HCT116 (cell line): ENCODE results near the gene SENP1. TPM values are rescaled to one million over a fixed set of nuclear protein-coding genes. Genes with fewer than 3 reads are reported as not detected.

Experiments used
- ATAC-seq: fragments of 200-7000 bp; cut with Tn5 transposase; 2 replicates; pipeline ENCODE4 v1.9.1; 2020; ENCODE audit warnings: mild to moderate bottlenecking, moderate library complexity
- BruUV-seq: library from RNA; stranded (reverse); fragments of 400-500 nt; replicated peaks from 2 replicates; lab custom pipeline; 2021; lab: Mats Ljungman, UMichigan
- CTCF ChIA-PET: fragments of 300-600 bp; sonication (Branson Sonifier 250); formaldehyde crosslinking; loops from one replicate; lab custom pipeline; 2021; ENCODE audit warnings: antibody characterized with exemption; lab: Charles Lee
- POLR2A ChIA-PET: fragments of 300-600, 350-600 bp; sonication (Branson Sonifier 250); formaldehyde crosslinking; loops from one replicate; lab custom pipeline; 2021; ENCODE audit warnings: antibody characterized with exemption; lab: Charles Lee
- RAD21 ChIA-PET, 2 experiments: fragments of 300-600 bp; sonication (Branson Sonifier 250); formaldehyde crosslinking; loops; one replicate each; lab custom pipeline; 2023; ENCODE audit warnings: low total read pairs in 2 of 2; ENCODE audit not compliant: uncharacterized antibody in 2 of 2, unreplicated experiment in 2 of 2, low non-redundant PET in 1 of 2; lab: Charles Lee
- DNase-seq: peaks from one replicate; pipeline ENCODE4 v3.0.0-alpha.2; 2010; ENCODE audit warnings: low read depth, low spot score
- H2AFZ ChIP-seq: fragments of 200-600 bp; shearing (Covaris generic), sonication (generic); 2 replicates; pipeline ENCODE4 v1.6.1; 2017; ENCODE audit warnings: low read depth, mixed run types, mixed read lengths, antibody characterized with exemption, low read length; ENCODE audit not compliant: poor library complexity, severe bottlenecking
- H3K27ac ChIP-seq: 2 replicates; pipeline ENCODE4 v1.5.1; 2012; ENCODE audit warnings: low read depth, low read length
- H3K27me3 ChIP-seq: fragments of 200-600 bp; sonication (generic); 2 replicates; pipeline ENCODE4 v1.6.1; 2016; ENCODE audit warnings: mixed run types, low read length, mixed read lengths; ENCODE audit not compliant: insufficient read depth
- H3K36me3 ChIP-seq, 2 experiments: fragments of 200-500 bp in 1 of 2; fragments of 200-600 bp in 1 of 2; sonication (Bioruptor generic) in 1 of 2; sonication (generic) in 1 of 2; 2 replicates each; pipeline versions ENCODE4 v1.5.1 to v1.6.1; 2014 to 2016; ENCODE audit warnings: low read length in 2 of 2, inconsistent platforms in 1 of 2, mixed read lengths in 1 of 2, mixed run types in 1 of 2; ENCODE audit not compliant: insufficient read depth in 2 of 2, control insufficient read depth in 1 of 2
- H3K4me1 ChIP-seq, 2 experiments: fragments of 200-600 bp in 1 of 2; sonication (generic) in 1 of 2; 2 replicates each; pipeline versions ENCODE4 v1.5.1 to v1.6.1; 2012 to 2017; ENCODE audit warnings: low read length in 2 of 2, inconsistent platforms in 1 of 2, mild to moderate bottlenecking in 1 of 2, mixed read lengths in 1 of 2, mixed run types in 1 of 2, moderate library complexity in 1 of 2; ENCODE audit not compliant: insufficient read depth in 2 of 2, control insufficient read depth in 1 of 2
- H3K4me2 ChIP-seq: fragments of 200-600 bp; sonication (generic); 2 replicates; pipeline ENCODE4 v1.6.1; 2017; ENCODE audit warnings: mixed run types, low read length, mixed read lengths
- H3K4me3 ChIP-seq, 2 experiments: fragments of 200-600 bp in 1 of 2; sonication (generic) in 1 of 2; replicated peaks in 1 of 2; 2 replicates each; pipeline ENCODE4 v1.5.1; 2011 to 2016; ENCODE audit warnings: low read length in 2 of 2, control low read depth in 1 of 2, low read depth in 1 of 2, mild to moderate bottlenecking in 1 of 2, mixed read lengths in 1 of 2, mixed run types in 1 of 2
- H3K79me2 ChIP-seq: fragments of 200-600 bp; sonication (generic); 2 replicates; pipeline ENCODE4 v1.6.1; 2017; ENCODE audit warnings: mild to moderate bottlenecking, mixed run types, low read length, moderate library complexity, mixed read lengths; ENCODE audit not compliant: insufficient read depth
- H3K9ac ChIP-seq: fragments of 200-600 bp; sonication (generic); 2 replicates; pipeline ENCODE4 v1.6.1; 2016; ENCODE audit warnings: low read length, mixed read lengths
- H3K9me2 ChIP-seq: fragments of 200-600 bp; sonication (generic), shearing (Covaris generic); 2 replicates; pipeline ENCODE4 v1.6.1; 2017; ENCODE audit warnings: mixed run types, mild to moderate bottlenecking, moderate library complexity; ENCODE audit not compliant: insufficient read depth
- H3K9me3 ChIP-seq, 2 experiments: fragments of 200-500 bp in 1 of 2; fragments of 200-600 bp in 1 of 2; sonication (Bioruptor generic) in 1 of 2; sonication (generic) in 1 of 2; 2 replicates each; pipeline ENCODE4 v1.6.1; 2014 to 2017; ENCODE audit warnings: low read length in 2 of 2, mixed read lengths in 2 of 2, inconsistent platforms in 1 of 2, low read depth in 1 of 2, mild to moderate bottlenecking in 1 of 2, mixed run types in 1 of 2, moderate library complexity in 1 of 2; ENCODE audit not compliant: control insufficient read depth in 1 of 2, insufficient read depth in 1 of 2
- H4K20me1 ChIP-seq: fragments of 200-600 bp; sonication (generic), shearing (Covaris generic); 2 replicates; pipeline ENCODE4 v1.6.1; 2017; ENCODE audit warnings: mixed run types, mild to moderate bottlenecking, moderate library complexity; ENCODE audit not compliant: insufficient read depth
- EGR1 ChIP-seq: IDR thresholded peaks from 2 replicates; pipeline ENCODE4 v1.6.1; 2012; ENCODE audit warnings: low read depth
- EZH2 ChIP-seq: fragments of 200-600 bp; sonication (generic); IDR thresholded peaks from 2 replicates; pipeline ENCODE4 v1.6.1; 2017; ENCODE audit warnings: antibody characterized with exemption, mixed run types
- EZH2phosphoT487 ChIP-seq: fragments of 200-600 bp; IDR thresholded peaks from 2 replicates; pipeline ENCODE4 v1.6.1; 2018; ENCODE audit warnings: antibody characterized with exemption, borderline replicate concordance
- FOSL1 ChIP-seq: IDR thresholded peaks from 2 replicates; pipeline ENCODE4 v1.6.1; 2012; ENCODE audit warnings: low read depth
- POLR2AphosphoS5 ChIP-seq: IDR thresholded peaks from 2 replicates; pipeline ENCODE4 v1.6.1; 2011; ENCODE audit warnings: mild to moderate bottlenecking, low read depth, low read length, moderate library complexity
- RAD21 ChIP-seq: IDR thresholded peaks from 2 replicates; pipeline ENCODE4 v1.6.1; 2012; ENCODE audit warnings: low read depth, mild to moderate bottlenecking
- SIN3A ChIP-seq: IDR thresholded peaks from 2 replicates; pipeline ENCODE4 v1.6.1; 2012; ENCODE audit warnings: low read depth
- SP1 ChIP-seq: IDR thresholded peaks from 2 replicates; pipeline ENCODE4 v1.6.1; 2012; ENCODE audit warnings: low read depth
- ZFX ChIP-seq: fragments of 450-650 bp; IDR thresholded peaks from 2 replicates; pipeline ENCODE4 v1.6.1; 2017
- ZNF274 ChIP-seq: fragments of 200-500 bp; sonication (Bioruptor generic); IDR thresholded peaks from 2 replicates; pipeline ENCODE4 v1.6.1; 2014; ENCODE audit warnings: mild to moderate bottlenecking, low read depth, low read length, inconsistent platforms
- intact Hi-C: fragments of 100-400 bp; cut with micrococcal nuclease; formaldehyde crosslinking; loops from 2 replicates; pipeline ENCODE4 v1.10.0; 2022
- total RNA-seq: library from RNA; stranded (reverse); gene quantifications from one replicate; pipeline ENCODE4 v1.2.1, GENCODE V29; 2021; ENCODE audit not compliant: unreplicated experiment
- TF ChIP-seq, protein P1 (sequence below): IDR thresholded peaks from 2 replicates; pipeline ENCODE4 v1.6.1; 2012
- TF ChIP-seq, protein P2 (sequence below): IDR thresholded peaks from 2 replicates; pipeline ENCODE4 v1.6.1; 2011; ENCODE audit warnings: mild to moderate bottlenecking, low read length, moderate library complexity; ENCODE audit not compliant: insufficient replicate concordance; ENCODE audit errors: extremely low read depth
- TF ChIP-seq, protein P3 (sequence below): IDR thresholded peaks from 2 replicates; pipeline ENCODE4 v1.6.1; 2012
- TF ChIP-seq, protein P4 (sequence below), 3 experiments: fragments of 200-600 bp in 1 of 3; sonication (generic) in 1 of 3; IDR thresholded peaks in 2 of 3; conservative IDR thresholded peaks in 1 of 3; 2 replicates each; pipeline ENCODE4 v1.5.1; 2012 to 2017; ENCODE audit warnings: low read depth in 2 of 3, low read length in 2 of 3, antibody characterized with exemption in 1 of 3, borderline replicate concordance in 1 of 3, control low read depth in 1 of 3, mild to moderate bottlenecking in 1 of 3, mixed read lengths in 1 of 3, mixed run types in 1 of 3, moderate library complexity in 1 of 3; ENCODE audit not compliant: insufficient read depth in 1 of 3

Gene SENP1
- total RNA-seq, 1 experiment from 2014 or later: 17.7 TPM

DNA sequence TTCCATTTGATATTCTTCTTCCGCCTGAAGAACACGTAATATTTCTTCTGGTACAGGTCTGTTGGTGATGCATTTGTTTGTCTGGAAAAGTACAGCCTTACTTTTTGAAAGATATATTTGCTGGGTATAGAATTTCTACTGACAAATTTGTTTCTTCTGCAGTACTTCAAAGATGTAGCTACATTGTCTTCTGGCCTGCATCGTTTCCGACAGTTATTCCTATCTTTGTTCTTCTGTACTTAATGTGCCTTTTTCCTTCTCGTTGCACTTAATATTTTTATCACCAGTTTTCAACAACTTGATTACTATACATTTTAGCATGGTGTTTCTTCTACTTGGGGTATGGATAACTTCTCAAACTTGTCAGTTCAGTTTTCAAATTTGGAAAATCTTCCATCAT lies 47.1 kb downstream of the SENP1 start:
- Histone ChIP-seq H3K9ac (no peak overlapping the region), H3K4me3 (no peak overlapping the region), H3K9me2 (no peaks in the 10 kb centered on the region), H3K27me3 (no peaks in the 10 kb centered on the region), H3K4me1 (no peaks in the 10 kb centered on the region), H3K36me3 (peaks cover 27 to 50% of the 10 kb centered on the region in 2 experiments), H3K4me2 (no peak overlapping the region), H3K9me3 (peaks cover 0 to 5% of the 10 kb centered on the region in 2 experiments; a peak in 2 of 4 replicates), H3K79me2 (no peaks in the 10 kb centered on the region), H3K27ac (no peak overlapping the region), H4K20me1 (no peaks in the 10 kb centered on the region), H2AFZ (no peak overlapping the region)
- no peak for DNase-seq
- POLR2A ChIA-PET: no interaction called here
- RAD21 ChIA-PET: no interaction called here
- BruUV-seq: TSS peak; percentile 24
- CTCF ChIA-PET: no interaction called here
- ATAC-seq: no peak
- intact Hi-C loops: no loop called here
- TF ChIP-seq, protein P1, sequence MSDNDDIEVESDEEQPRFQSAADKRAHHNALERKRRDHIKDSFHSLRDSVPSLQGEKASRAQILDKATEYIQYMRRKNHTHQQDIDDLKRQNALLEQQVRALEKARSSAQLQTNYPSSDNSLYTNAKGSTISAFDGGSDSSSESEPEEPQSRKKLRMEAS: no peak
- TF ChIP-seq, protein P2, sequence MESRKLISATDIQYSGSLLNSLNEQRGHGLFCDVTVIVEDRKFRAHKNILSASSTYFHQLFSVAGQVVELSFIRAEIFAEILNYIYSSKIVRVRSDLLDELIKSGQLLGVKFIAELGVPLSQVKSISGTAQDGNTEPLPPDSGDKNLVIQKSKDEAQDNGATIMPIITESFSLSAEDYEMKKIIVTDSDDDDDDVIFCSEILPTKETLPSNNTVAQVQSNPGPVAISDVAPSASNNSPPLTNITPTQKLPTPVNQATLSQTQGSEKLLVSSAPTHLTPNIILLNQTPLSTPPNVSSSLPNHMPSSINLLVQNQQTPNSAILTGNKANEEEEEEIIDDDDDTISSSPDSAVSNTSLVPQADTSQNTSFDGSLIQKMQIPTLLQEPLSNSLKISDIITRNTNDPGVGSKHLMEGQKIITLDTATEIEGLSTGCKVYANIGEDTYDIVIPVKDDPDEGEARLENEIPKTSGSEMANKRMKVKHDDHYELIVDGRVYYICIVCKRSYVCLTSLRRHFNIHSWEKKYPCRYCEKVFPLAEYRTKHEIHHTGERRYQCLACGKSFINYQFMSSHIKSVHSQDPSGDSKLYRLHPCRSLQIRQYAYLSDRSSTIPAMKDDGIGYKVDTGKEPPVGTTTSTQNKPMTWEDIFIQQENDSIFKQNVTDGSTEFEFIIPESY: no peak

DNA sequence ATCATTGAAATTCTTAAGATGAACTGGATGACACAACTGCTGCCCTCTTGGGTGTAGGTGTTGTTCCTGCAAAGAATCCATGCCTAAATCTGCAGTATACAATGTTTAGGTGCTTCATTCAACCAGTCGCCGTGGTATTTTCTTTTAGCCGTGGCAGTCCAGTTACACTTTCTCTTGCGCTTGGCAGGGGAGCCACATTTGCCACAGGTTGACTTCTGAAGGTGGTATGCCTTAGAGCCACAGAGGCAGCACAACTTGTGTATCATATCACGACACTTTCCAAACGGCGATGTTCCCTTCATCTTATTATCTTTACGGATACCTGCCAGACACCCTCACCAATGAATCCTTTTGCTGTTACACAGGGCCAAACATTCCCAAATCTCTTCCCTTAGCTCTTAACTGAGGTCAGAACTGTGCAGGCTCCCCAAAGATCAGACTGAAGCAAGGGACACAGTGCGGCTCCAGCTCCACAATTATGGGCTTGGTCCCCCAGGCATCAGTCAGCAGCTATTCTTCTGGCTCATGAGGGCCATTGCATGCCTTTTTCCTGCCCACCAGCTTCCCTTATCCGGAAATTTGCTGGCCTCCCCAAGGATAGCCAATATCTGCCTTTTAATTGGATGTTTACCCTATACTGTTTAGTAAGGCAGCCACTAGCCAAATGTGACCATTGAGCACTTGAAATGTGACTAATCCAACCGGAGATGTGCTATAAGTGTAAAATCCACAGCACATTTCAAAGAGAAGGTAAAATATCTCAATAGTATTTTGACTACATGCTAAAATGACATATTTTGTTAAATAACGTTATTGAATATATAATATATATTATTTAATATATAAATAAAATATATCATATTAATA lies 50.7 kb downstream of the SENP1 start:
- ChIA-PET CTCF (no interaction called here), POLR2A (no interaction called here)
- TF ChIP-seq RAD21 (no peak), EGR1 (no peak), SIN3A (no peak), SP1 (no peak), ZFX (no peak), POLR2AphosphoS5 (no peak), FOSL1 (no peak), ZNF274 (no peak), EZH2 (no peak), EZH2phosphoT487 (no peak)
- TF ChIP-seq, protein P3, sequence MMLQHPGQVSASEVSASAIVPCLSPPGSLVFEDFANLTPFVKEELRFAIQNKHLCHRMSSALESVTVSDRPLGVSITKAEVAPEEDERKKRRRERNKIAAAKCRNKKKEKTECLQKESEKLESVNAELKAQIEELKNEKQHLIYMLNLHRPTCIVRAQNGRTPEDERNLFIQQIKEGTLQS: no peak
- TF ChIP-seq, protein P1: no peak
- TF ChIP-seq, protein P4, sequence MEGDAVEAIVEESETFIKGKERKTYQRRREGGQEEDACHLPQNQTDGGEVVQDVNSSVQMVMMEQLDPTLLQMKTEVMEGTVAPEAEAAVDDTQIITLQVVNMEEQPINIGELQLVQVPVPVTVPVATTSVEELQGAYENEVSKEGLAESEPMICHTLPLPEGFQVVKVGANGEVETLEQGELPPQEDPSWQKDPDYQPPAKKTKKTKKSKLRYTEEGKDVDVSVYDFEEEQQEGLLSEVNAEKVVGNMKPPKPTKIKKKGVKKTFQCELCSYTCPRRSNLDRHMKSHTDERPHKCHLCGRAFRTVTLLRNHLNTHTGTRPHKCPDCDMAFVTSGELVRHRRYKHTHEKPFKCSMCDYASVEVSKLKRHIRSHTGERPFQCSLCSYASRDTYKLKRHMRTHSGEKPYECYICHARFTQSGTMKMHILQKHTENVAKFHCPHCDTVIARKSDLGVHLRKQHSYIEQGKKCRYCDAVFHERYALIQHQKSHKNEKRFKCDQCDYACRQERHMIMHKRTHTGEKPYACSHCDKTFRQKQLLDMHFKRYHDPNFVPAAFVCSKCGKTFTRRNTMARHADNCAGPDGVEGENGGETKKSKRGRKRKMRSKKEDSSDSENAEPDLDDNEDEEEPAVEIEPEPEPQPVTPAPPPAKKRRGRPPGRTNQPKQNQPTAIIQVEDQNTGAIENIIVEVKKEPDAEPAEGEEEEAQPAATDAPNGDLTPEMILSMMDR (IDR thresholded peaks at IDR 0.05 in 2 of 3, conservative IDR thresholded peaks at IDR 0.05 in 1 of 3; ENCODE audit: borderline replicate concordance in 1 of 3, insufficient read depth in 1 of 3, low read depth in 2 of 3, low read length in 2 of 3): no peak

More for the DNA sequence above, 50.7 kb downstream of the SENP1 start:
- Histone ChIP-seq H3K9me2 (no peaks in the 10 kb centered on the region), H3K36me3 (peaks cover 2 to 17% of the 10 kb centered on the region in 2 experiments; a peak in 3 of 4 replicates), H3K4me3 (no peak overlapping the region), H3K9ac (no peak overlapping the region), H3K79me2 (no peaks in the 10 kb centered on the region), H3K4me2 (no peak overlapping the region), H3K27me3 (no peaks in the 10 kb centered on the region), H4K20me1 (no peaks in the 10 kb centered on the region), H3K27ac (no peak overlapping the region), H3K4me1 (no peaks in the 10 kb centered on the region), H2AFZ (no peak overlapping the region), H3K9me3 (peaks cover 0 to 5% of the 10 kb centered on the region in 2 experiments; a peak in 2 of 4 replicates)
- DNase-seq (no peak), ATAC-seq (no peak)
- intact Hi-C loops: no loop called here
- RAD21 ChIA-PET: no interaction called here
- BruUV-seq: no TSS peak
